Measurements from ENCODE around the gene NTM.

- no peak for TF ChIP-seq EZH2 (IDR thresholded peaks at IDR 0.05; ENCODE audit: borderline replicate concordance)
- TF ChIP-seq, protein P1, sequence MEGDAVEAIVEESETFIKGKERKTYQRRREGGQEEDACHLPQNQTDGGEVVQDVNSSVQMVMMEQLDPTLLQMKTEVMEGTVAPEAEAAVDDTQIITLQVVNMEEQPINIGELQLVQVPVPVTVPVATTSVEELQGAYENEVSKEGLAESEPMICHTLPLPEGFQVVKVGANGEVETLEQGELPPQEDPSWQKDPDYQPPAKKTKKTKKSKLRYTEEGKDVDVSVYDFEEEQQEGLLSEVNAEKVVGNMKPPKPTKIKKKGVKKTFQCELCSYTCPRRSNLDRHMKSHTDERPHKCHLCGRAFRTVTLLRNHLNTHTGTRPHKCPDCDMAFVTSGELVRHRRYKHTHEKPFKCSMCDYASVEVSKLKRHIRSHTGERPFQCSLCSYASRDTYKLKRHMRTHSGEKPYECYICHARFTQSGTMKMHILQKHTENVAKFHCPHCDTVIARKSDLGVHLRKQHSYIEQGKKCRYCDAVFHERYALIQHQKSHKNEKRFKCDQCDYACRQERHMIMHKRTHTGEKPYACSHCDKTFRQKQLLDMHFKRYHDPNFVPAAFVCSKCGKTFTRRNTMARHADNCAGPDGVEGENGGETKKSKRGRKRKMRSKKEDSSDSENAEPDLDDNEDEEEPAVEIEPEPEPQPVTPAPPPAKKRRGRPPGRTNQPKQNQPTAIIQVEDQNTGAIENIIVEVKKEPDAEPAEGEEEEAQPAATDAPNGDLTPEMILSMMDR (IDR thresholded peaks at IDR 0.05; ENCODE audit: poor library complexity), result no peak
These were observed 496.4 kb downstream of the NTM start for GRCh38 chr11:131866535-131867400.

Measured in hepatocyte (in vitro differentiated cells).